ENCODE data around the gene CDK11B. TPM values are rescaled to one million over a fixed set of nuclear protein-coding genes. Genes with fewer than 3 reads are reported as not detected.
"Not testable (repeated sequence)": the region's sequence is repeated elsewhere in the genome, so short reads cannot be mapped to it uniquely, and the experiment has no call there.

The CDK11B gene
- total RNA-seq, 1 donor from 2014 or later, result 21.1 TPM

GRCh38 chr1:1597275-1597930, 61.4 kb downstream of the CDK11B start:
- peak; percentile 57 for TF ChIP-seq CTCF (IDR thresholded peaks at IDR 0.05)
- peaks cover 11% of the 10 kb centered on the region for H3K4me1 Mint-ChIP-seq (ENCODE audit: low read depth)
- no peak for DNase-seq (ENCODE audit: low spot score)
- H3K4me3 Mint-ChIP-seq (ENCODE audit: unreplicated experiment), result peak overlapping the region; percentile 22
- H3K9me3 Mint-ChIP-seq (ENCODE audit: low read depth), result no peaks in the 10 kb centered on the region
- peaks cover 8% of the 10 kb centered on the region for H3K27me3 Mint-ChIP-seq (ENCODE audit: low read depth)
- H3K27ac Mint-ChIP-seq (ENCODE audit: unreplicated experiment), result no peak overlapping the region
- H3K36me3 Mint-ChIP-seq (ENCODE audit: low read depth), result no peaks in the 10 kb centered on the region

- Mint-ChIP-seq H3K4me1 (ENCODE audit: low read depth) (peaks cover 11% of the 10 kb centered on the region), H3K36me3 (ENCODE audit: low read depth) (no peaks in the 10 kb centered on the region), H3K27me3 (ENCODE audit: low read depth) (peaks cover 8% of the 10 kb centered on the region), H3K9me3 (ENCODE audit: low read depth) (no peaks in the 10 kb centered on the region), H3K27ac (ENCODE audit: unreplicated experiment) (no peak overlapping the region), H3K4me3 (ENCODE audit: unreplicated experiment) (no peak overlapping the region)
- no peak for DNase-seq (ENCODE audit: low spot score)
- no peak for TF ChIP-seq CTCF (IDR thresholded peaks at IDR 0.05)
Measured at GRCh38 chr1:1596493-1597274, 62.1 kb downstream of the CDK11B start.

GRCh38 chr1:1595341-1595740, 63.5 kb downstream of the CDK11B start:
- H3K27me3 Mint-ChIP-seq (ENCODE audit: low read depth); H3K9me3 Mint-ChIP-seq (ENCODE audit: low read depth); H3K4me3 Mint-ChIP-seq (ENCODE audit: unreplicated experiment); H3K36me3 Mint-ChIP-seq (ENCODE audit: low read depth); H3K27ac Mint-ChIP-seq (ENCODE audit: unreplicated experiment); DNase-seq (ENCODE audit: low spot score): not testable (repeated sequence)
- H3K4me1 Mint-ChIP-seq (ENCODE audit: low read depth), result peaks cover 11% of the 10 kb centered on the region

- DNase-seq (ENCODE audit: low spot score), result no peak
- Mint-ChIP-seq H3K4me1 (ENCODE audit: low read depth) (peaks cover 11% of the 10 kb centered on the region), H3K27ac (ENCODE audit: unreplicated experiment) (no peak overlapping the region)
Measured at GRCh38 chr1:1594602-1595260, 64.1 kb downstream of the CDK11B start.

GRCh38 chr1:1593834-1594601, 64.8 kb downstream of the CDK11B start:
- Mint-ChIP-seq H3K9me3 (ENCODE audit: low read depth) (no peaks in the 10 kb centered on the region), H3K4me3 (ENCODE audit: unreplicated experiment) (no peak overlapping the region), H3K4me1 (ENCODE audit: low read depth) (peaks cover 10% of the 10 kb centered on the region), H3K27ac (ENCODE audit: unreplicated experiment) (no peak overlapping the region), H3K27me3 (ENCODE audit: low read depth) (peaks cover 8% of the 10 kb centered on the region), H3K36me3 (ENCODE audit: low read depth) (no peaks in the 10 kb centered on the region)
- DNase-seq (ENCODE audit: low spot score), result no peak
- TF ChIP-seq CTCF (IDR thresholded peaks at IDR 0.05), result no peak

More at GRCh38 chr1:1594602-1595260, 64.1 kb downstream of the CDK11B start:
- Mint-ChIP-seq H3K27me3 (ENCODE audit: low read depth) (peaks cover 8% of the 10 kb centered on the region), H3K36me3 (ENCODE audit: low read depth) (no peaks in the 10 kb centered on the region), H3K4me3 (ENCODE audit: unreplicated experiment) (no peak overlapping the region), H3K9me3 (ENCODE audit: low read depth) (no peaks in the 10 kb centered on the region)
- TF ChIP-seq CTCF (IDR thresholded peaks at IDR 0.05), result no peak

Data from chondrocyte (in vitro differentiated cells).